HG02588 (cell line): ENCODE results near the gene LHFPL6.

Experiments
- ATAC-seq: cut with Tn5 transposase; IDR thresholded peaks from one replicate; pipeline ENCODE4 v1.9.1; 2021; ENCODE audit warnings: mild to moderate bottlenecking, moderate library complexity; ENCODE audit not compliant: unreplicated experiment

LHFPL6 gene

GRCh38 chr13:39596176-39596575 is 6.8 kb downstream of the LHFPL6 start:
- ATAC-seq, result no peak

- ATAC-seq, result no peak
These were observed 12.4 kb downstream of the LHFPL6 start for GRCh38 chr13:39590466-39591036.

GRCh38 chr13:39588384-39588783 is 14.6 kb downstream of the LHFPL6 start:
- no peak for ATAC-seq

DNA sequence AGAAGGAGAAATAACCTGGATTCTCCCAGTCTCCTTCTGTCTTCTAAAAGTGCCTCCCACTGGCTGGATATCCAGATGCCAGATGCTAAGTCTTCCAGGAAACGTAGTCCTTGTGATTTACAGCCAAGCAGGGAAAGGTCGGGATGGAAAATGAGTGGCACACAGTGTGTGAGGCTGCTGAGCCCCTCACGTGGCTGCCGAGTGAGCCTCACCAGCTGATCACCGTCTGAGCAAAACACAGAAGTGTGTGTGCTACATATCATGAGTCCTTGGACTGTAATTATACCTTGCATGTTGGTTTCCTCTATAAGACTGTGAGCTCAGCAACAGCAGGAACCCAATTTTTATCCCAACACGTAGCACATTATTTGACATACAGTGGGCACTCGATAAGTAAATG is 15.1 kb downstream of the LHFPL6 start:
- no peak for ATAC-seq

- ATAC-seq, result no peak
These were observed 15.9 kb downstream of the LHFPL6 start for GRCh38 chr13:39586958-39587605.

- ATAC-seq, result no peak
These were observed 16.8 kb downstream of the LHFPL6 start for GRCh38 chr13:39586151-39586550.

GRCh38 chr13:39585219-39585618 is 17.8 kb downstream of the LHFPL6 start:
- no peak for ATAC-seq

GRCh38 chr13:39580881-39581575 is 22.0 kb downstream of the LHFPL6 start:
- no peak for ATAC-seq

DNA sequence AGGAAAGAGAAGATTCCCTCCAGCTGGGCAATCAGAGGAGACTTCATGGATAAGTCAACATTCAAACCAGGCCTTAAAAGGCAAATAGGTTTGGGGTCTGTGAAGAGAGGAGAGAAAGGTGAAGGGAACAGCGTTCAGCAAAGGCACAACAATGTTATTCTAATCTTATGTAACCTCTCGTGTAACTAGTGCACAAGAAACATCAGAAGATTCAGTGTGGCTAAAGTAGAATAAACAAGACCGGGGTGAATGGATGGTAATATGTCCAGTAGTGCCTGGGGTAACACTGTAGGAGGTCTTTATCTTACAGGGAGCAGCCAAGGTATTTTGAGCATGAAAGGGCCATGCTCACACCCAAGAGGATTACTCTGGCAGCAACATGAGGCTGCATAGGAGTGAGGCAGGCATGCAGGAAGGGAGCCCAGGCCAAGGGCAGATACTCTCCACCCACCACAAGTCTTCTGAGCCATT is 24.1 kb downstream of the LHFPL6 start:
- no peak for ATAC-seq

DNA sequence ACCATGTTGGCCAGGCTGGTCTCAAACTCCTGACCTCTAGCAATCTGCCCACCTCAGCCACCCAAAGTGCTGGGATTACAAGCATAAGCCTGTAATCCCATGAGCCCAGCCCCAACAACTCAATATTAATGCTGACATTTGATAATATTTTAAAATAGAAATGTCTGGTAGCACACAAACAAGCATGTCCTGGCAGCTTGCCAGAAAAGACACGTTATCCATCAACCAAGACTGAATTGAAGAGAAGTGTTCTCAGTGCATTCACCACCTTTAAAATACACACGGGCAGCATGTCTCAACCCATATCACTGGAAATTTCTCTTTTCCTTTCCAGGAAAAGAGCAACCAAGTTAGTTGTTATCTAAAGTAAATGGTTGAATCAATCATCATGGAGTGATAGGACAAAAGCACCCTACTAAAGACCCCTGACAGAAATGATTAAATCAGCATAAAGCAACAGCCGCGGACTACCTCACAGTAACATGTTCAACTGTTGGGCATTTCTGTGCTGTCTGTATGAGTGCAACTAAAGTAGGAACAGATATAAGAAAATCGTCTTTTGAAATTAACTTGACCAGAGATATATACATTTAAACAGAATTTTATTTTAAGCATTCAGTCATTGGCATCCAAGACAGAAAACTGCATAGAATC is 25.0 kb downstream of the LHFPL6 start:
- ATAC-seq, result no peak

DNA sequence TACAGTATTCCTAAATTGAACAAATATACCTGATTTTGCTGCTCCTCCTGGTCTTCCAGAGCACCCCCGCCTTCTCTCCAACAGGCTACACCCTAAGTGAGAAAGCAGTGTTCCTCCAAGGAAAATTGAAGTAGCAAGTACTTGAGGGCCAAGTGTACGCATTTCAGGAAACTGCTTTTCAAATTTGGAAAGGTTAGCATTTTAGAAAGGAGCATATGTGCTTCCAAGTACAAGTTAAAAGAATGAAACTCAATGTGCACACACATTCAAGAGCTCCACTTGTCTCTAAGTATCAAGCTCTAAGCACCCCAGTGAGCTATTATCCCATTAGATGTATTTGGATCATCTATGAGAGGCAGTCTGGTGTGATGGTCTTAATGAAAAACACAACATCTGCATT is 25.8 kb downstream of the LHFPL6 start:
- ATAC-seq, result no peak

- ATAC-seq, result no peak
These were observed 27.3 kb downstream of the LHFPL6 start for GRCh38 chr13:39575641-39576238.

DNA sequence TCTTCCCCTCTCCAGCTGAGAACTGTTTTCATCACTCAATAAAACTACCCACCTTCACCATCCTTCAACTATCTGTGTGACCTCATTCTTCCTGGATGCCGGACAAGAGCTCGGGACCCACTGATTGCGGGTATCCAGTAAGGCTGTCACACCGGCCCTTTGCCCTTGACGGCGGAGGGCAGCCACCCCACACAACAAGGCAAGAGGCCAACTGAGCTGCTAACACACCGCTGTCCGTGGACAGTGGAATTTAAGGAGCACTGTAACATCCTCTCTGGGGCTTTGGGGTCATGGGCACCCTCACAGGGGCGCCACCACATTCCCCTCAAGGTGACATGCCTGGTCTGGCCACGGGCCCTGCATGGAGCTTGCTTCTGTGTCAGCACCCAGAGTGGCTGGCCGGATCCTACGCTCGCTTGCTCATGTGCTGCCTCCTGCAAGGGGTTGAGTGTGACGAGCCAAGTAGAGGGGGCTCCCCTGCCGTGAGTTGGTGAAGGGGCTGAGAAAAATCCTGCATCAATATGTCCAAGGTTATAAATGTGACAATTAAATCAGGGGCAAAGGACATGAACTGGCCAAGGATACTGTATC is 31.4 kb downstream of the LHFPL6 start:
- ATAC-seq, result no peak

DNA sequence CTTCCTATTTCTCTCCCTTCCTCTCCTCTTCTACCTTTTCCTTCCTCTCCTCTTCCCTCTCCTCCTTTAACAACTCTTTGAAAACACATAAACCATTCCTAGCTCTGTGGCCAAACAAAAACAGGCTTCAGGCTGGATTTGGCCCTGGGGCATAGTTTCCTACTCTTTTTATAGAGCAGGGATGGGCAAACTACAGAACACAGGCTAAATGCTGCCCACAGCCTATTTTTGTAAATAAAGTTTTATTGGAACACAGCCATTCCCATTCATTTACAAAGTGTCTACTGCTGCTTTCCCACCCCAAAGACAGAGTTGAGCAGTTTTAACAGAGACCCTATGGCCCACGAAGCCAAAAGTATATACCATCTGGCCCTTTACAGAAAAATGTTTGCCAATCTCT is 35.4 kb downstream of the LHFPL6 start:
- ATAC-seq, result no peak

- no peak for ATAC-seq
These were observed 36.6 kb downstream of the LHFPL6 start for GRCh38 chr13:39566216-39566869.

DNA sequence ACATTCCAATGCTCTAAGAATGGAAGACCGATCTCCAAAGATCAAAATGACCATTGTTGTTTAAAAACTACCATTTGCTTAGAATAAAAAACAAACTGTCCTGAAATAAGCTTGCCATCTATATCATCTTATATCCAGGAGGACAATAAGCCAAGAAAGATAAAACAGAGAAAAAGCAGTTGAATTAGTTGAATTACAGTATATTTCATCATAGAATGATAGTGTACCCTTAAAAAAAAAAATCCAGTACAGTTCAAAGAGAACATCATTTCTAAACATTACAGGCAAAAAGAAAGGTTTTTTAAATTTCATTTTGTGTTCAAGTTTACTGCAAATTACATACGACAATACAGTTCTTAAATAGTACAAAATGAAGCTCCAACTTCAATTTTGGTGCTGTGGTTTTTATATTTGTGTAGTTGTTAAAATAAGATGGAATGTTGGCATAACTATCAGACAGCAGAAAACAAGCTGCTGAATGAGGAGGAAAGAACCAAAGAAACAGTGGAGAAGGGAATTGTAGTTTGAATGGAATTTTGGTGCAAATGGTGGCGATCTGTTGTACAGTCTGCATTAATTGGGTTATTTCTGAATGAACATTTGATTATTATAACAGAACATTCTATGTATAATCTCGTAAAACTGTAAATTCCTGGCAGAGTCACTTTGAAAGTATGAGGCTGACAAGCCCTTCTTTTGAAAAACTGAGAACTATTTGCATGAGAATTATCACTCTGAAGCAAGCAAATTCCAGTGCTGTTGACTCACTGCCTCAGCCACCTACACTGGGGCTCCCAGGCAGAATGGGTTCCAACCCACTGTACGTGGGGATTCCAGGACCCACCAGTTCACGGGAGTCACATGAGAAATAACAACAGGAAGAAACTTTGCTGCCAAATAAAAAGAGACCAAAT is 37.7 kb downstream of the LHFPL6 start:
- no peak for ATAC-seq

- ATAC-seq, result no peak
These were observed 39.6 kb downstream of the LHFPL6 start for GRCh38 chr13:39563470-39563735.

DNA sequence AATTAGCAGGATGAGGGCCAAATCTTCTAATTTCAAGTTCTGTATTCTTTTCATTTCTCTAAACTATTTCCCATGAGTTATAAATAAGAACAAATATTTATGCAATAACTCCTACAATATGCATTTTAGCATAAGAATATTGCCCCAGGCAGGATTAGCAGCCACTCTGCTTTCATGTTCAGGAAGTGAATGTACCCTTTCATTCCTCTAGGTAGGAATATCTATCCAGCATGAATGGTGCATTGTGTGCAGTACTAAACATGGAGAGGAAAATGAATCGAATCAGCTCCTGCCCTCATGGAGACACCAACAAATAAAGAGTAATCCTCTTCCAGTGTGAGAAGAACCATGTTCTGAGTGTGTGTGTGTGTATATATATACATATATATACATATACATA is 41.0 kb downstream of the LHFPL6 start:
- ATAC-seq, result no peak

GRCh38 chr13:39559847-39560246 is 43.1 kb downstream of the LHFPL6 start:
- no peak for ATAC-seq
